GM12873 (cell line): ENCODE data around the gene NINJ2.

ENCODE experiments used
- TF ChIP-seq, protein P1 (sequence below): IDR thresholded peaks from 2 replicates; pipeline ENCODE4 v1.5.1; 2012; ENCODE audit warnings: low read depth, mild to moderate bottlenecking, moderate library complexity, low read length, control low read depth; ENCODE audit not compliant: insufficient read depth; ENCODE audit errors: missing control alignments

NINJ2 gene

DNA sequence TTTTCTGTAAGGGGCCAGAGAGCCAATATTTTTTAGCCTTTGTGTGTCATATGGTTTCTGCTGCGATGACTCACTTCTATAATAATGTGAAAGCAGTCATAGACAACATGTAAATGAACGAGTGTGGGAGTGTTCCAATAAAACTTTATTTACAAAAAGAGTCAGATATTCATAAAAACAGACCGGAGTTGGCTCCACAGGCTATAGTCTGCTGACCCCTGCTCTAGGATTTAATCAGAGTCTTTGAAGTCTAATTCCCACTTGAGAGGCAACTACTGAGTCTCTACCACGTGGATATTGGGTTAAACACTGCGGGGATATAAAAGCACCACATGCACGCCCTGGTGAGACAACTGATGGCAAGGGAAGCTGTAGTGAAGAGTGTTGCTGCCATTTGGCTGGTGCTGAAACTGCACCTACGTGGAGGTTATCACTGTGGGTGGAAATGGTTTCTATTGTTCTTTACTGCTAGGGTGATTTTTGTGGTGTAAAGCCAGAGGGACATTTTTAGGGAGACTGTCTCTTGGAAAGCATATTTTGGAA is 3.6 kb upstream of the NINJ2 start:
- TF ChIP-seq, protein P1, sequence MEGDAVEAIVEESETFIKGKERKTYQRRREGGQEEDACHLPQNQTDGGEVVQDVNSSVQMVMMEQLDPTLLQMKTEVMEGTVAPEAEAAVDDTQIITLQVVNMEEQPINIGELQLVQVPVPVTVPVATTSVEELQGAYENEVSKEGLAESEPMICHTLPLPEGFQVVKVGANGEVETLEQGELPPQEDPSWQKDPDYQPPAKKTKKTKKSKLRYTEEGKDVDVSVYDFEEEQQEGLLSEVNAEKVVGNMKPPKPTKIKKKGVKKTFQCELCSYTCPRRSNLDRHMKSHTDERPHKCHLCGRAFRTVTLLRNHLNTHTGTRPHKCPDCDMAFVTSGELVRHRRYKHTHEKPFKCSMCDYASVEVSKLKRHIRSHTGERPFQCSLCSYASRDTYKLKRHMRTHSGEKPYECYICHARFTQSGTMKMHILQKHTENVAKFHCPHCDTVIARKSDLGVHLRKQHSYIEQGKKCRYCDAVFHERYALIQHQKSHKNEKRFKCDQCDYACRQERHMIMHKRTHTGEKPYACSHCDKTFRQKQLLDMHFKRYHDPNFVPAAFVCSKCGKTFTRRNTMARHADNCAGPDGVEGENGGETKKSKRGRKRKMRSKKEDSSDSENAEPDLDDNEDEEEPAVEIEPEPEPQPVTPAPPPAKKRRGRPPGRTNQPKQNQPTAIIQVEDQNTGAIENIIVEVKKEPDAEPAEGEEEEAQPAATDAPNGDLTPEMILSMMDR: no peak

DNA sequence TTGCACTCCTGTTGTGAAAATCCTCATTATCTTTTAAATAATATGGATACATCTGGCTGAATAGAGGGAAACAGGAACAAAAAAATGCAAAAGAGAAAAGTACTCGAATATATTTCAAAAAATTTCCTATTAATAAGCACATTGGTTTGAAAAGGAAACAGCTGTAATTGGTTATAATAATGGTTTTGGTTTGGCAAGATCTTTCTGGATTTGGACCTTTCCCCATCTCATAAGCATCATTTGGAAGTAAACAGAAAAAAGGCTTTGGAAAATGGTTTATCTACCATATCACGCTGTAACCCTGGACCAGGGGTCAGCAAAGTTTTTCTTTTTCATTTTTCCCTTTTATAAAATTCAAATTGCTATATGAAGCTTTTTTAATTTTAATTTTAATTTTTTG is 2.8 kb upstream of the NINJ2 start:
- TF ChIP-seq, protein P1: no peak

DNA sequence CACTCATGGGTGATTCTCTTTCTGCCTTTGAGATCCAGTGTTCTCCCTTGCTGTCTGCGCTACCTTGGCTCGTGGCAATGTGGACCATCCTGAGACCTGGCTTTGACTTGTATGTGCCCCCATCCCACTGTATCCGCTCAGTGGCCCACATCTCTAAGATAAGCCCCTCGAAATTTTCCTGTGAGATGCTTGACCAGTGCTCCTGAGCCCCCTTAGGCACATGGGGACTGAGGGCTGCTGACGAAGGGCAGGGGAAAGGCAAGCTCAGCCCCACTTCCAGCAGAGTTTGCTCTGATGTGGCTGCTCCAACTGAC is 1.5 kb upstream of the NINJ2 start:
- TF ChIP-seq, protein P1: no peak

DNA sequence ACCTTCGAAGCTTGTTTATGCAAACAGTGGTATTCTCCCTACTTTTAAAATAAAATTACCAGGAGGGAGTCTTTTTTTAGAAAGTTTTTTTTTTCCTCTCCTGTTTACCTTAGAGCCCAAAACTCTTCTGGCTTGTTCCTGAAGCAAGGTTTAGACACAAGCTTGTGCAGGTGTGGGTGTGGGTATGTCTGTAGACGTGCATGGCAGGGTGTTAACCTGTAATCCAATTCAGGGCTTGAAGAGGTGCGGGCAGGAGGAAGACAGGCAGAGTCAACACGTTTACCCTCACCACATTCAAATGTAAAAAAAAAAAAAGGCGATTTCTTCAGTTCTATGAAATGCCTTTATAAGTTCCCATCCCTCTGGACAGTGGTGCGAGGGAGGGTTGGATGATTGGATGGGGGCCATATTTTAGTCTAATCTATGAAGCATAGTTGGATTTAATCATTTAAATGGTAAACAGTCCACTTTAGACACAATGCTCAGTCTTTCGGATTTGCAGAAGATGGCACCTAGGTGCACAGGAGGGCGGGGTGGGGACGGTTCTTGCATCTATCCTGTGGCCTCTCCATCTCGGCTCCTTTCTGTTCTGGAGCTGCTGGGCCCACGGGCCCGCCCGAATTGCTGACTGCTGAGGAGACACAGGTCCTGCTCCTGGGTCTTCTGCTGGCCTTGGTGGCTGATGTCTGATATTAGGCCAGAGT is 982 bp upstream of the NINJ2 start:
- TF ChIP-seq, protein P1: no peak

DNA sequence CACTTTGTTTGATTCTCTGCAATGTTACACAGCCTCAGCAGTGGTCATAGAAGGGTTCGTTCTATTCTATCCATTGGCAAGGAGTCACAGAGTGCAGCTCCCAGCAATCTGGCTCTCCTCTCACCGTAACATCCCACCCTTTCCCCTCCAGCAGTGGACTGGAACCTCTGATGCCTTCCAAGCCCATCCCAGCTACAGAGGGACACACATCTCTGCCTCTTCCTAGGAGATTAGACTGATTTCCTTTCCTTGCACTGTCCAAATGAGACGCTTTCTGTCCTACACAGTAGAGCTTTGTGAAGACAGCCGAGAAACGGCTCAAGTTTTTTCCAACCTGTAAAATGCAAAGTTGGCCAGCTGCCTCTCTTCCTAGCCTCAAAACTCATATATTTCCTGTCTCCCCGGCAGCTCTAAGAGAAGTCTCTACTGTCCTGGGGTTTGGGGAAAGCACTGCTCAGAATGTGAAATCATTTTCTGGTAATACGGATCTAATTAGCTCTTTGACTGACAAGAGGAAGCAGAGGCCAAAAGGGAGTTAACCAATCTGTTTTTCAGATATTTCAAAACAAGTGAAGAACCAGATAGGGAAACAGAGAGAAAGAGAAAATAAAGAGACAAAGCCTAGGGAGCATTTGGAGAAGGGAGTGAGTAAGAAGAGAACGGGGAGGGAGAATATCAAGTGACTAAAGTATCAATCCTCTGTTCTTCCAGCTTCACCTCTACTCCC is 516 bp downstream of the NINJ2 start:
- TF ChIP-seq, protein P1: no peak

DNA sequence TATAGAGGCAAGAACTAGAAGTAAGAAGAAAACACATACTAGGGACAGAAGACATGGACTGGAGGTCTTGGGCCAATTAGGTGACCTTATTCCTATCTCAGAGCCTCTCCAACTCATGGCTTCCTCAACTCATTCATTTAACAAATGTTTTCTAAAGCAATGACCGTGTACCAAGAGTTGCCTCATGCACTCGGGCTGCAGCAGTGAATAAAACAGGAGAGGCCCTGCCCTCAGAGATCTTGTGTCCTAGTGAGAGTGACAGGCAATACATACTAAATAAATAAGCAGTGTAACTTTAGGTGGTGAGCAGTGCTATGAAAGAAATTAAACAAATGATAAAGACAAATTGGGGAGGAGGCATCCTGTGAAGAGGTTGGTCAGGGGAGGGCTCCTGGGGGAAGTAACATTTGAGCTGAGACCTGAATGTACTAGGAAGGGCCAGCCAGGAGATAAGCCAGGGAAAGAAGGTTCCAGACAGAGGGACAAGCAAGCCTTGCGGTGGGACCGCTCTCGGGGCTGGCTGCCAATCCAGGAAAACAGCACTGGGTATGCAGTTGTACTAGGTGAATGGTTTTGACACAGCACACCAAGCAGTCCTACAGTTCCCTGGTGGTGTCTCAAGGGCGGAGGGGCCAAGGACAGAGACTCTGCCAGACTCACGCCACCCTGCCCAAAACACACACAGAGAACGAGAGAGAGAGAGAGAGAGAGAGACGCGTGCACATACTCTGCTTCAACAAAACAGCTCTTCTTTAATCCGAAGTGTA is 1.3 kb downstream of the NINJ2 start:
- TF ChIP-seq, protein P1: no peak
